Hippocampal formation (tissue), 2 donors: Measurements from ENCODE around the gene CSHL1.
"Not testable (repeated sequence)": the region's sequence is repeated elsewhere in the genome, so short reads cannot be mapped to it uniquely, and the experiment has no call there.

Source experiments
- DNase-seq, 2 donors: peaks; one replicate each; lab custom pipeline; 2025; lab: John Stamatoyannopoulos, UW

The CSHL1 gene

DNA sequence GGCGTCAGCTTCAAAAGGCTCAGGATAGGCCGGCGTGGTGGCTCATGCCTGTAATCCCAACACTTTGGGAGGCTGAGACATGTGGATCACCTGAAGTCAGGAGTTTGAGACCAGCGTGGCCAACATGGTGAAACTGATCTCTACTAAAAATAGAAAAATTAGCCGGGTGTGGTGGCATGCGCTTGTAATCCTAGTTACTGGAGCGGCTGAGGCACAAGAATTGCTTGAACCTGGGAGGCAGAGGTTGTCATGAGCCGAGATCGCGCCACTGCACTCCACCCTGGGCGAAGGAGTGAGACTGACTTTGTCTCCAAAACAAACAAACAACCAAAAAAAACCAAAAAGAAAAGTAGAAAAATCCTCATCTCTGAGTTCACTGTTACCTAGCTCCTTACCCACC is 25.9 kb downstream of the CSHL1 start:
- not testable (repeated sequence) for DNase-seq

DNA sequence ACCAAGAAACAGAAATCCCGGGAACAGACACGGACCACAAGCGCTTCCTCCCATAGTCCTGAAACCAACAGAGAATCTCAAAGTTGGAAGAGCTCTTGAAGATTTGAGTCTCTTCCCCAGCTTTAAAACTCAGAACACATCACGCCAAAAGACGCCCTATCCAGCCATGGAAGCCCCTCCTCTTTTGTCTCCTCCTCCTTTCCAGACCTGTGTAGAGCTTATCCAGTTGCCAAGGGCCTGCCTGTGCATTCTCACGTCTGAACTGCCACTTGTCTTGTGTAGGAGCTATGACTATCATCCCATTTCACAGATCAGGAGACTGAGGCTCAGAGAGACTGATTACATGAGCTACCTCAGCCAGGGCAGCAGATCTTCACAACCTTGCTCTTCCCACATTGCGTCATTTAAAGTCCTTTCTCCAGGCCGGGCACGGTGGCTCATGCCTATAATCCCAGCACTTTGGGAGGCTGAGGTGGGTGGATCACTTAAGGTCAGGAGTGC is 28.4 kb downstream of the CSHL1 start:
- not testable (repeated sequence) for DNase-seq

DNA sequence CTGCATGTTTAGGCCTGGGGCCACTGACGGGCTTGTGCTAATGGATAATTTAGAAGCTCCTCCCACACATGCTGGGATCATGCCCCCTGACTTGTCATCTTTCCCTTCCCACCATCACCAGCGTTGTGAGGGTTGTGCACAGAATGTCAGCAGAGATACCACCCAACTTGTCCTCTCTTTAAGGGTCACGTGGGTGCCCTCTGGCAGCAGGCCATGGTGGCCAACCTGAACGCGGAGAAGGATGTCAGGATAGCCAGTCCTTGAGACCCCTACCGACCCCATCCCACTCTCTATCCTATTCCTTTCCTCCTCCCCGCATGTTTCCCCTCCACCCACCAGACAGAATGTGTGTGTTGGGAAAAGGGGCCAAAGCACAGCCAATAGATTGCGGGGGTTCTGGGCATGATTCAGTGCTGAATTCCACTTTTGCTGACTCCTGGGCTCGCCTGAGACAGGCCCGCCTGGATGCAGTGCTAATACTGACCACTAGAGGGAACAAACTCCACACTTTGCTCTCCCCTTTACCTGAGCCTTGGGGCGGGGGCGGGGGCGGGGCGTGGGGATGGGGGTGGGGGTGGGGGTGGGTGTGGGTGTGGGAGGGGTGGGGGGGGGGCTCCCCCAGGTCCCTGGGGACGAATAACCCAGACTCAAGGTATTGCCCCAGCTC is 29.0 kb downstream of the CSHL1 start, which contains the start of gene GH2:
Gene GH2 (minus strand): TSS at position 10 of the 667 bp plus-strand sequence. CDS start 143 bp downstream, outside the sequence.
- no peak for DNase-seq

DNA sequence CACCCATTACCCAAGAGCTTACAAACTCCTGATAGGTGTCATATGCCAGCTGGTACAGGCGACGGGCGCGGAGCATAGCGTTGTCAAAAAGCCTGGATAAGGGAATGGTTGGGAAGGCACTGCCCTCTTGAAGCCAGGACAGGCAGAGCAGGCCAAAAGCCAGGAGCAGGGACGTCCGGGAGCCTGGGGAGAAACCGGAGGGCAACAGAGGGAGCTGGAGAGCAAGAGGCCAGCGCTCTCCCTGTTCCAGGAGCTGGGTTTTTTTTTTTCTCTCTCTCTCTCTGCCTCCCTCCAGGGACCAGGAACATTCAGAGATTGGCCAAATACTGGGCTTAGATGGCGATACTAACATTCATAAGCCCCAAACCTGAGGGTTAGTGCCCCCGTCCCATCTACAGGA is 29.7 kb downstream of the CSHL1 start:
- not testable (repeated sequence) for DNase-seq

DNA sequence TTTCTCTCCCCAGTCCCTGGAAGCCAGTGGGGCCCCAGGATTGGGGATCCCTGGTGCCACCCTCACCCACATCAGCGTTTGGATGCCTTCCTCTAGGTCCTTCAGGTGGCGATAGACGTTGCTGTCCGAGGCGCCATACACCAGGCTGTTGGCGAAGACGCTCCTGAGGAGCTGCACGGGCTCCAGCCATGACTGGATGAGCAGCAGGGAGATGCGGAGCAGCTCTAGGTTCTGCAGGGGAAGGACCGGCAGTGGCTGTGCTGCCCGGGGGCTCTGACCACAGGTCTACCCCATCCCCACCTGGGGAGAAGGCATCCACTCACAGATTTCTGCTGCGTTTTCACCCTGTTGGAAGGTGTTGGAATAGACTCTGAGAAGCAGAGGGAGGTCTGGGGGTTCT is 30.4 kb downstream of the CSHL1 start:
- no peak for DNase-seq

DNA sequence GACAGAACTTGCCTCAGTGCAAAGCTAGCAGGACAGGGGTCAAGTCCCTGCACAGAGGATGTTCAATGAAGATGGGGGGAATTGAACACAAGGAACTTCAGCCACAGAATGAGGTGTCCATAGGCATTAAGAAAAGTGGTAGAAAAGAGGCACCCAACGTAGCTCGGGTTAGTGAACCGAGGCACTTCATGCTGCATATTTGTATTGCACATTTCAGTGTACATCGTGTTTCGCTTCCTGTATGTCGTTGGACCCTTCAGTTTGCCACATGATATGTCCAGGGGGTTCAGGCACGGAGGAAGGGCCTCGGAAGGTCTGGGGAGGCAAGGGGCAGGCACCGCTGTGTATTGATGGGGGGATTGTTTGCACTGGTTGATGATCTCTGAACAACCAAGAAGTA is 32.6 kb downstream of the CSHL1 start:
- DNase-seq: not testable (repeated sequence)

DNA sequence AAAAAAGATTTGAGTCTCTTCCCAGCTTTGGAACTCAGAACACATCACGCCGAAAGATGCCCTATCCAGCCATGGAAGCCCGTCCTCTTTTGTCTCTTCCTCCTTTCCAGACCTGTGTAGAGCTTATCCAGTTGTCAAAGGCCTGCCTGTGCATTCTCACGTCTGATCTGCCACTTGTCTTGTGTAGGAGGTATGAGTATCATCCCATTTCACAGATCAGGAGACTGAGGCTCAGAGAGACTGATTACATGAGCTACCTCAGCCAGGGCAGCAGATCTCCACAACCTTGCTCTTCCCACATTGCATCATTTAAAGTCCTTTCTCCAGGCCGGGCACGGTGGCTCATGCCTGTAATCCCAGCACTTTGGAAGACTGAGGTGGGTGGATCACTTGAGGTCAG is 36.4 kb downstream of the CSHL1 start:
- not testable (repeated sequence) for DNase-seq

DNA sequence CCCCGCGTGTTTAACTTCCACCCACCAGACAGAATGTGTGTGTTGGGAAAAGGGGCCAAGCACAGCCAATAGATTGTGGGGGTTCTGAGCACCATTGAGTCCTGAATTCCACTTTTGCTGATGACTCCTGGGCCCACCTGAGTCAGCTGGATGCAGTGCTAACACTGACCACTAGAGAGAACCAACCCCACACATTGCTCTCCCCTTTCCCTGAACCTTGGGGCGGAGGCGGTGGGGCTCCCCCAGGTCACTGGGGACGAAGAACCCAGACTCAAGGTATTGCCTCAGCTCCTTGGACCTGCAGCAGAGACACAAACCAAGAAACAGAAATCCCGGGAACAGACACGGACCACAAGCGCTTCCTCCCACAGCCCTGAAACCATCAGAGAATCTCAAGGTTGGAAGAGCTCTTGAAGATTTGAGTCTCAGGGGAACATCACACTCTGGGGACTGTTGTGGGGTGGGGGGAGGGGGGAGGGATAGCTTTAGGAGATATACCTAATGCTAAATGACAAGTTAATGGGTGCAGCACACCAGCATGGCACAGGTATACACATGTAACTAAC is 36.9 kb downstream of the CSHL1 start:
- not testable (repeated sequence) for DNase-seq

DNA sequence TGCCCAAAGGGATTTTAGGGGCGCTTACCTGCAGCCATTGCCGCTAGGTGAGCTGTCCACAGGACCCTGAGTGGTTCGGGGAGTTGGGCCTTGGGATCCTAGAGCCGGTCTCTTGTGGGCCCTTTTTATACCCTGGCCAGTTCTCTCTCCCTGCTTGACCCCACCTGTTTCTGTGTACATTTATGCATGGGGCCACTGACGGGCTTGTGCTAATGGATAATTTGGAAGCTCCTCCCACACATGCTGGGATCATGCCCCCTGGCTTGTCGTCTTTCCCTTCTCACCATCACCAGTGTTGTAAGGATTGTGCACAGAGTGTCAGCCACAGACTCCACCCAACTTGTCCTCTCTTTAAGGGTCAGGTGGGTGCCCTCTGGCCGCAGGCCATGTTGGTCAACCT is 37.5 kb downstream of the CSHL1 start, which contains the start of gene CSH2:
Gene CSH2 (minus strand): TSS at position 101 of the 400 bp plus-strand sequence. CDS start 63 bp downstream, at position 38.
- not testable (repeated sequence) for DNase-seq

DNA sequence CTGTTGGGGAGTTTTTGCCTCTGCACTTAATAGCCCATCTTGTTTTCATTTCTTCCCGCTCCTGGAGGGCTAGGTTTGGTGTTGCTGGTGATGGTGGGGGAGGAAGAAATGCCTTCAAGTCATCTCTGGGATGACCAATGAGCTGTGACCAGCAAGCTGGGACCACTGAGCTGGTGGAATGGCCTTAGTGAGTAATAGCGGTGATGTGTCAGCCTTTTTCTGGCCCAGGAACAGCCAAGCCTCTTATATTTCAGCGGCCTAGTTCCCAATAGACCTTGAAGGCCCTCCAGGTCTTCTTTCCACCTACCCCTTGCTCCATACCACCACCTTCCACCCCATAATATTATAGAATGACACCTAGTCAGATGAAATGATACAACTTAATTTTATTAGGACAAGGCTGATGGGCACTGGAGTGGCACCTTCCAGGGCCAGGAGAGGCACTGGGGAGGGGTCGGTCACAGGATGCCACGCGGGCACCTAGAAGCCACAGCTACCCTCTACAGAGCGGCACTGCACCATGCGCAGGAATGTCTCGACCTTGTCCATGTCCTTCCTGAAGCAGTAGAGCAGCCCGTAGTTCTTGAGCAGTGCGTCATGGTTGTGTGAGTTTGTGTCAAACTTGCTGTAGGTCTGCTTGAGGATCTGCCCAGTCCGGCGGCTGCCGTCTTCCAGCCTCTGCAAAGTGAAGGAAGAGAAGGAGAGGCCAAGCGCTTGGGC is 39.3 kb downstream of the CSHL1 start:
- not testable (repeated sequence) for DNase-seq

DNA sequence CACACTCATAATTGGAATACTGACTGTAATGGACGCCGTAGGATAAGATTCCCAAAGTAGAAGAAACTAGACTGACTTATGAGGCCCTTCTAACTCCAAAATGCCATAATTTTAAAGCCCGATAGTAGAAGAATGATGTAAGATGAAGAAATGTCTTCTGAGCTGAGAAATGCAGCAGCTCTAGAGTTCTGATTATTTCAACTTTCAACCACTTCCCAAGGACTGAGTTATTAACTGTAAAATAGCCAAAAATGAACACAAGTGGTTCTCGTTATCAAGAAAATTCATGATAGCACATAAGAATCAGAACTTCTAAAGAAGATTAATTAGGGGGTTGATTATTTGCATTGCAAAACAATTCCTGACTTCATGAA is 40.8 kb downstream of the CSHL1 start:
- DNase-seq: not testable (repeated sequence)

DNA sequence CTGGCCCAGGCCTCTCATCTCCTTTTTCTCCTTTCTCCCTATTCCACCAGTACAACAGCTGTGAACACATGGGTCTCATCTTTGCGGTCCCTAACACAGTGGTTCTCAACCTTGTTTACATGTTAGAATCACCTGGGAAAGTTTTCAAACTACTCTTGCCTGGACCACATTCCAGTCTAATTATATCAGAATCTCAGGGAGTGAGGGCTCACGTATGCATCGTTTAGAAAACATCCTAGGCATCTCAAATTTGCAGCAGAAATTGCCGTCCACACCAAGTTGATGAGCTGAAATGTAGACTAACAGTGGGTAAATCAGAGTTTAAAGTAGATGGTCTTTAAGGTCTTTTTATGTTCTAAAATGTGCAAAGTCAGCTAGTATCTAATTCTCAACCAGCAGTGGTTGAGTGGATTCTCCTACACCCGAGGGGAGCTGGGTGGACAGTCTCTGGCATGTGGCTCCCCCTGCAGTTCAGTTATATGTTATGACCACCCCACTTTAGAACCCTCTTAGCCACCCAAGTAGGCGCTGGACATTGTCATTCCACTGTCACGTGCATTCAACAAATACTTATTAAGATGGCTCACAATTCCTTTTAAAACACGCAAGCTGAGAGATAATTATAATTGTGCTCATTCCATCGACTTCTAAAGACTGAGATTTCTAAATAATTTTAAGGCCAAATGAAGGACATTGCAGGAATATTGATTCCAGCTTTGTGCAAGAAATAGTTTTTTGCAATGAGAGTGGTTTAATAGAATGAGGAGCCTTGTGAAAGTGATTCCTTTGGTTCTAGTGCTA is 41.4 kb downstream of the CSHL1 start:
- DNase-seq: not testable (repeated sequence)

DNA sequence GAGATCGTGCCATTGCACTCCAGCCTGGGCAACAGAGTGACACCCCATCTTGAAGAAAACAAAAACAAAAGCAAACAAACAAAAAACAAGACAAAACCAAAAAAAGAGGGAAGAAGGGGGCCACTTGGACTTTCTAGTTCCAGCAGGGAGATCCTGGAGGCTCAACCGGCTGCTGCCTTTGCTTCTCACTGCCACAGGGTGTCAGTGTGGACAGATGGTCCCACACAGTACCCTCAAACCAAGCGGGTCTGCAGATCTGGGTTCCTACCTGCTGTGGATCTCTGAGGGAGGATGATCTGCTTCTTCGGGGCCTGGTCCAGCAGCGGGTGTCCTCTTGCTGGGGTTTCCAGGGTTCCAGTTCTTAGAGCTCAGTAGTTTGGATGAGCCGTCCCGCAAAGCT is 44.4 kb downstream of the CSHL1 start:
- not testable (repeated sequence) for DNase-seq
